Activated T-helper 1 cell treated with anti-CD3 and anti-CD28 coated beads, Interleukin-12 subunit alpha, Interleukin-12 subunit beta, Interleukin-2, Interleukin-4 antibody, amounts not matched to agents 30 ng/mL and 10 ng/mL and 1 ng/mL, durations not matched to agents 14 hours and 24 hours and 36 hours (primary cell): ENCODE data around the gene ITPK1. TPM values are rescaled to one million over a fixed set of nuclear protein-coding genes. Genes with fewer than 3 reads are reported as not detected.

Experiments used
- DNase-seq: peaks from one replicate; pipeline ENCODE4 v3.0.0; 2021; ENCODE audit warnings: low spot score
- H3K27ac Mint-ChIP-seq: one replicate; pipeline ENCODE4 v1.8.0; 2021; ENCODE audit warnings: mild to moderate bottlenecking, mixed read lengths
- H3K27me3 Mint-ChIP-seq: one replicate; pipeline ENCODE4 v1.8.0; 2022; ENCODE audit warnings: mild to moderate bottlenecking, moderate library complexity, mixed read lengths; ENCODE audit not compliant: insufficient read depth
- H3K36me3 Mint-ChIP-seq: one replicate; pipeline ENCODE4 v1.8.0; 2021; ENCODE audit warnings: low read depth, mixed read lengths
- H3K4me1 Mint-ChIP-seq: one replicate; pipeline ENCODE4 v1.8.0; 2021; ENCODE audit warnings: low read depth, mixed read lengths
- H3K4me3 Mint-ChIP-seq: one replicate; pipeline ENCODE4 v1.8.0; 2021; ENCODE audit warnings: mild to moderate bottlenecking, moderate library complexity, mixed read lengths
- H3K9me3 Mint-ChIP-seq: one replicate; pipeline ENCODE4 v1.8.0; 2021; ENCODE audit warnings: mixed read lengths
- intact Hi-C: fragments of 100-400 bp; cut with micrococcal nuclease; formaldehyde crosslinking; loops from one replicate; pipeline ENCODE4 v1.15.1; 2024
- total RNA-seq: library from RNA; stranded (reverse); gene quantifications from 2 replicates; pipeline ENCODE4 v1.2.3, GENCODE V29; 2022

ITPK1 gene
- total RNA-seq, 1 donor from 2014 or later, result 71.0 TPM

DNA sequence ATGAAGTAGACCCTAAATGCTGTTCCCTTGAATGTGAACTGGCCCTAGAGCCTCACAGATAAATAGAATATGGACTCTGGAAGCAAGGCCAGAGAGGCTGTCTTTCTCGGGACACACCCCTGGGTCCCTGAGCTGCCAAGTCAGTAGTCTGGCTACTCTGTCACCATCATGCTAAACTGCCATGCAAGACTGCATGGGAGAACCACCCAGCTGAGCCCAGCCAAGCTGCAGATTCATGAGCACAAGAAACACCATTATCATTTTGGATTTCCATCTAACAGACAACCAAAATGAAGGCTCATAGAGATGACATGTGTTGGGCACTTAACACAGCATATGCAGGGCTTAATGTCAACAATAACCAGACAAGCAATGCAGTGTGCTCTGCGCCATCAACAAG lies 139.5 kb downstream of the ITPK1 start:
- Mint-ChIP-seq H3K27ac (no peak overlapping the region), H3K4me1 (no peaks in the 10 kb centered on the region), H3K36me3 (peaks cover 42% of the 10 kb centered on the region), H3K27me3 (no peaks in the 10 kb centered on the region), H3K9me3 (peaks cover 49% of the 10 kb centered on the region), H3K4me3 (no peak overlapping the region)
- intact Hi-C loops, result no loop called here
- DNase-seq, result no peak

- Mint-ChIP-seq H3K4me1 (no peaks in the 10 kb centered on the region), H3K4me3 (no peak overlapping the region), H3K27me3 (no peaks in the 10 kb centered on the region), H3K36me3 (peaks cover 36% of the 10 kb centered on the region), H3K27ac (no peak overlapping the region), H3K9me3 (peaks cover 41% of the 10 kb centered on the region)
- no peak for DNase-seq
- intact Hi-C loops, result no loop called here
Observed at GRCh38 chr14:92974541-92975345, 141.0 kb downstream of the ITPK1 start.

- Mint-ChIP-seq H3K36me3 (peaks cover 28% of the 10 kb centered on the region), H3K27ac (no peak overlapping the region)
- intact Hi-C loops, result no loop called here
Observed at GRCh38 chr14:92973798-92974372, 141.8 kb downstream of the ITPK1 start.

GRCh38 chr14:92973261-92973797 lies 142.4 kb downstream of the ITPK1 start:
- DNase-seq, result no peak
- Mint-ChIP-seq H3K4me3 (no peak overlapping the region), H3K27ac (no peak overlapping the region), H3K9me3 (peaks cover 28% of the 10 kb centered on the region), H3K36me3 (peaks cover 28% of the 10 kb centered on the region), H3K4me1 (no peaks in the 10 kb centered on the region), H3K27me3 (no peaks in the 10 kb centered on the region)
- intact Hi-C loops, result no loop called here

More at GRCh38 chr14:92973798-92974372, 141.8 kb downstream of the ITPK1 start:
- no peaks in the 10 kb centered on the region for H3K27me3 Mint-ChIP-seq
- H3K4me1 Mint-ChIP-seq, result no peaks in the 10 kb centered on the region
- H3K9me3 Mint-ChIP-seq, result peaks cover 32% of the 10 kb centered on the region
- no peak overlapping the region for H3K4me3 Mint-ChIP-seq
- DNase-seq, result no peak

DNA sequence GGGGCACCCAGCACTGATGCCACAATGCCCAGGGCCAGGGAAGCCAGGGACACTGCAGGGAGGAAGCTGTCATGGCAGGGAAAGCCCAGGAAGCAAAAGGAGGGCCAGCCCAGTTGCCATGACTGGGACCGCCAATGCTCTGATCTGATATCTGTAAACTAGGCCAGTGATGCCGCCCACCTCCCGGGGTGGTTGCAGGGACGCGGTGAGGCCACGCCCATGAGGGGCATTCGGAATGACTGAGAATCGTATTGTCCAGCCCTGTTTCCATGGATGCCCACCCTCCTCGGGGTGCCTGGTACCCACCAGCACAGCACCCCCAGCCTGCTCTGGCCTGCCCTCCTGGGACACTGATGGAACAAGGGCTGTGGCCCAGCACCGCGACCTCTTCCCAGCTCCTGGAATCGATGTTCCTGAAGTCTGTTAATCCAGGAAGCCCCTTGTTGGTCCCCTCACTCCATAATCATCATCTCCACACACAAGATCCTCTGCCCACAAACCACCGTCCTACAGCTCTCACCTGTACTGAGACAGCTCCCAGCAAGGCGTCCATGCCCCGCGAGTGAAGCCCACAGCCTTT lies 144.0 kb downstream of the ITPK1 start:
- Mint-ChIP-seq H3K27me3 (no peaks in the 10 kb centered on the region), H3K27ac (no peak overlapping the region), H3K4me1 (no peaks in the 10 kb centered on the region), H3K9me3 (peaks cover 15% of the 10 kb centered on the region), H3K4me3 (no peak overlapping the region), H3K36me3 (peaks cover 12% of the 10 kb centered on the region)
- intact Hi-C loops, result no loop called here
- DNase-seq, result no peak

DNA sequence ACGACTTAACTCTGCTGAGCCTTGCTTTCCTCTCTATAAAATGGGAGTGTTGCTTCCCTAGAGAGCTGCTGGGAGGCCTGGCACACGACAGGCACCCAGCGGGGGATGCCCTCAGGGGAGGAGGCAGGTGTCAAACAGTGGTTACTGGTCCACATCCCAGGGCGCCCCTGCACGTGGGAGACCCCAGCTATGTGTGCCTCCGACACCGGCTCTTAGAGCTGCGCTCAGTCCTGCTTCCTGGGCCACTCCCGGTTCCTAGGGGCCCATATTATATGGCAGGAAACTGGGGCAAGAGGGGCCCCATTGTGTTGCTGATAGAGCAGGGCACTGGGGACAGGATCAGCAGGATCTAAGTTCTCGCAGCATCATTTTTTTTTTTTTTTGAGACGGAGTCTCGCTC lies 145.5 kb downstream of the ITPK1 start:
- Mint-ChIP-seq H3K9me3 (peaks cover 3% of the 10 kb centered on the region), H3K4me3 (no peak overlapping the region), H3K27ac (no peak overlapping the region), H3K36me3 (peaks cover 3% of the 10 kb centered on the region), H3K4me1 (no peaks in the 10 kb centered on the region), H3K27me3 (no peaks in the 10 kb centered on the region)
- intact Hi-C loops, result no loop called here
- DNase-seq, result no peak

DNA sequence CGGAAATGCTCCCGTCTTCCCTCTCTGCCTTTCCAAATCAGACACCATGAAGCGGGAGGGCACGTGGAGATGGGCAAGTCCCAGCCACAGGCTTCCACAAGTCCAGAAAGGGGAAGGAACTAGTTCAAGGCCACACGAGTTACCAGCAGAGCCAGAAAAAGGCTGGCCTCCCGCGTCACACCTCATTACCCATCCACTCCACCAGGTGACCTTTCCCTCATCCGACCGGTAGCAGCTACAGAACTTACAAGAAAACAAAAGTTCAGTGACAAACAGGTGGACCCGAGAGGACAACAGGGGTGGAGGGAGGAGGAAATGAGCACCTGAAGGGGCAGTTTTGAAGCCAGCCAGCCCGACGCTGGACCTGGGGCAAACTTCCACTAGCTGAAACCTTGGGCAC lies 145.9 kb downstream of the ITPK1 start:
- Mint-ChIP-seq H3K4me1 (no peaks in the 10 kb centered on the region), H3K36me3 (peaks cover 3% of the 10 kb centered on the region)

DNA sequence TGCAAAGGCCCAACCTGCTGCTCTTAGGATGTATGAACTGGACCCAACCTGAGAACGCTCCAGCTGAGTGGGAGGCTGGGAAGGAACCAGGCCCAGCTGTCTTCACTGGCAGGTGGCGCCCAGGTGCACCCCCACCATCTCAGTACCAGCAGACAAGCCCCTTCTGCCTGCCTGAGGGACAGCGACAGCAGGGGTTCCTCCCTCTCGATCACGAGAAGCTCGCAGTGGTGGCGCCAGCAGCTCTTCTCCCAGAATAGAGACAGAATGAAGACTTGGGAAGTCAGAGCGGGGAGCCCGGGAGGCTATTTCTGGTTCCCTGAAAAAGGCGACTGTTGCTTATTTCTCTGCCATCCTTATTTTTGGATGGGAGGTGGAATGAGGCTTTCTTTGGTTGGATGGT lies 146.3 kb downstream of the ITPK1 start:
- Mint-ChIP-seq H3K27me3 (no peaks in the 10 kb centered on the region), H3K9me3 (peaks cover 3% of the 10 kb centered on the region), H3K4me3 (no peak overlapping the region), H3K4me1 (no peaks in the 10 kb centered on the region), H3K27ac (no peak overlapping the region), H3K36me3 (peaks cover 3% of the 10 kb centered on the region)
- no peak for DNase-seq
- intact Hi-C loops, result no loop called here

More for the DNA sequence above, 145.9 kb downstream of the ITPK1 start:
- peaks cover 3% of the 10 kb centered on the region for H3K9me3 Mint-ChIP-seq
- no peak overlapping the region for H3K4me3 Mint-ChIP-seq
- no peak for DNase-seq
- no peak overlapping the region for H3K27ac Mint-ChIP-seq
- H3K27me3 Mint-ChIP-seq, result no peaks in the 10 kb centered on the region
- intact Hi-C loops, result no loop called here

DNA sequence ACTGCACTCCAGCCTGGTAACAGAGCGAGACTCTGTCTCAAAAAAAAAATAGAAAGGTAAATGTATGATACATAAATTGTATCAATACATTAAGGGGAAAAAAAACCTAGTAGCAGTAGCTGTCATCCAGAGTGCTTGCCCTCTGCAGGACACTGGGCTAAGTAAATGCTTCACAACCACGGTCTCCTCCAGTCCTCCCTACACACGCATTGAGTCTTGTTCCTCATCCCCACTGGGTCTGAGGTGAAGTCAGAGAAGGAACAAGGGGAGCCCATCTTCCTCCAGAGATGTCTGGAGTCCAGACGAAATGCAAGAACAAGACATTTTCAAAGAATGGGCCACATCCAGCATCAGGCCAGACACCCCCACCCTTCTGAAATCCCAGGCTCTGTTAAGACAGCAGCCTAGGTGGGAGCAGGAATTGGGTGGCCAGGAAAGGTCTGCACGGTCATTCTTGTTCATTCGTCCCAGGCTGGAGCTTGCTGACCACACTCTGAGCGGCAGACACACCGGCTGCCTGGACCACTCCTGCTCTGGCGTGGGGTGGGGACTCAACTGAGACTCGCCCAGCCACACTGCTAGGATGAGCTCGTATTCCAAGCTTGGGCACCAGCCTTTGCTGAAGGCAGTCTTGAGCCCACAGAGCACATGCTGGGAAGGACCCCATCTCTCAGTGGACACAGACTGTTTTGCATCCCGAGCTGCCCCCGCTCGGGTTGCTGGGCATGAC lies 147.3 kb downstream of the ITPK1 start:
- Mint-ChIP-seq H3K27me3 (no peaks in the 10 kb centered on the region), H3K9me3 (peaks cover 3% of the 10 kb centered on the region), H3K36me3 (peaks cover 3% of the 10 kb centered on the region), H3K4me3 (no peak overlapping the region), H3K27ac (no peak overlapping the region), H3K4me1 (no peaks in the 10 kb centered on the region)
- intact Hi-C loops, result no loop called here
- no peak for DNase-seq

DNA sequence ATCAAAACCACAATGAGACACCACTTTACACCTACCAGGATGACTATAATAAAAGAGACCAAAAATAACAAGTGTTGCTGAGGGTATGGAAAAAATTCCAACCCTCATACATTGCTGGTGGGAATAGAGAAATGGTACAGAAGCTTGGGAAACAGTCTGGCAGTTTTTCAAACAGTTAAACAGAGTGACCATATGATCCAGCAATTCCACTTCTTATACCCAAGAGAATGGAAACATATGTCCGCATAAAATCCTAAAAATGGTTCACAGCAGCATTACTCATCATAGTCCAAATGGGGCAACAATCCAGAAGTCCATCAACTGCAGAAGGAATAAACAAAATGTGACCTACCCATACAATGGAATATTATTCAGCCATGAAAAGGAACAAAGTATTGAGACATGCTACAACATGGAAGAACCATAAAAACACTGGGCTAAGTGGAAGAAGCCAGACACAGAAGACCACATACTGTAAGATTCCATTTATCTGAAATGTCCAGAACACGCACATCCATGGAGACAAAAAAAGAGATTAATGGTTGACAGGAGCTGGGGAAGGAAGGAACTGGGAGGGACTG lies 148.3 kb downstream of the ITPK1 start:
- Mint-ChIP-seq H3K4me1 (no peaks in the 10 kb centered on the region), H3K36me3 (peaks cover 3% of the 10 kb centered on the region), H3K9me3 (peaks cover 3% of the 10 kb centered on the region), H3K27me3 (no peaks in the 10 kb centered on the region), H3K4me3 (no peak overlapping the region), H3K27ac (no peak overlapping the region)
- intact Hi-C loops, result no loop called here
- no peak for DNase-seq

GRCh38 chr14:92965281-92965680 lies 150.4 kb downstream of the ITPK1 start:
- no peak for DNase-seq
- no peak overlapping the region for H3K4me3 Mint-ChIP-seq

More at GRCh38 chr14:92965281-92965680, 150.4 kb downstream of the ITPK1 start:
- intact Hi-C loops, result no loop called here
- H3K27me3 Mint-ChIP-seq, result no peaks in the 10 kb centered on the region
- H3K9me3 Mint-ChIP-seq, result peaks cover 3% of the 10 kb centered on the region
- H3K4me1 Mint-ChIP-seq, result no peaks in the 10 kb centered on the region
- H3K27ac Mint-ChIP-seq, result no peak overlapping the region
- H3K36me3 Mint-ChIP-seq, result no peaks in the 10 kb centered on the region
